ENCODE results near the gene TNFRSF19. TPM values are rescaled to one million over a fixed set of nuclear protein-coding genes. Genes with fewer than 3 reads are reported as not detected.
A peak's percentile ranks its signal among the peaks of the same experiment; 100 is the strongest.

Gene TNFRSF19
- total RNA-seq, 1 donor from 2014 or later, result 25.9 TPM

GRCh38 chr13:23598369-23598768, 28.2 kb downstream of the TNFRSF19 start:
- DNase-seq (ENCODE audit: low spot score), result no peak
- no peak for ATAC-seq
- intact Hi-C loops (cut with DNase I), result no loop called here

GRCh38 chr13:23599083-23599925, 29.1 kb downstream of the TNFRSF19 start:
- intact Hi-C loops (cut with DNase I), result no loop called here

GRCh38 chr13:23600100-23600499, 29.9 kb downstream of the TNFRSF19 start:
- DNase-seq (ENCODE audit: low spot score), result no peak
- peak; percentile 13 for ATAC-seq
- intact Hi-C loops (cut with DNase I), result no loop called here

More at GRCh38 chr13:23599083-23599925, 29.1 kb downstream of the TNFRSF19 start:
- no peak for DNase-seq (ENCODE audit: low spot score)
- no peak for ATAC-seq

- intact Hi-C loops (cut with DNase I), result no loop called here
- no peak for ATAC-seq
- DNase-seq (ENCODE audit: low spot score), result no peak
These were observed 30.3 kb downstream of the TNFRSF19 start for GRCh38 chr13:23600534-23600933.

- ATAC-seq (no peak), DNase-seq (ENCODE audit: low spot score) (no peak)
- intact Hi-C loops (cut with DNase I), result no loop called here
These were observed 35.6 kb downstream of the TNFRSF19 start for GRCh38 chr13:23605831-23606230.

- DNase-seq (ENCODE audit: low spot score) (no peak), ATAC-seq (no peak)
- intact Hi-C loops (cut with DNase I), result no loop called here
These were observed 37.9 kb downstream of the TNFRSF19 start for GRCh38 chr13:23608138-23608537.

- peak; percentile 73 for DNase-seq (ENCODE audit: low spot score)
- ATAC-seq, result peak; percentile 76
- intact Hi-C loops (cut with DNase I), result no loop called here
These were observed 38.6 kb downstream of the TNFRSF19 start for GRCh38 chr13:23608701-23609413.

- DNase-seq (ENCODE audit: low spot score) (no peak), ATAC-seq (peak; percentile 89)
- intact Hi-C loops (cut with DNase I), result no loop called here
These were observed 39.2 kb downstream of the TNFRSF19 start for GRCh38 chr13:23609414-23609760.

- DNase-seq (ENCODE audit: low spot score) (no peak), ATAC-seq (peak; percentile 33)
- intact Hi-C loops (cut with DNase I), result no loop called here
These were observed 39.8 kb downstream of the TNFRSF19 start for GRCh38 chr13:23609874-23610576.

- ATAC-seq (peak; percentile 56), DNase-seq (ENCODE audit: low spot score) (no peak)
- intact Hi-C loops (cut with DNase I), result no loop called here
These were observed 40.8 kb downstream of the TNFRSF19 start for GRCh38 chr13:23610966-23611491.

GRCh38 chr13:23612182-23612581, 42.0 kb downstream of the TNFRSF19 start:
- ATAC-seq (no peak), DNase-seq (ENCODE audit: low spot score) (no peak)
- intact Hi-C loops (cut with DNase I), result no loop called here

GRCh38 chr13:23612731-23613130, 42.5 kb downstream of the TNFRSF19 start:
- intact Hi-C loops (cut with DNase I), result no loop called here
- no peak for DNase-seq (ENCODE audit: low spot score)
- no peak for ATAC-seq

GRCh38 chr13:23613596-23613995, 43.4 kb downstream of the TNFRSF19 start:
- no peak for ATAC-seq
- intact Hi-C loops (cut with DNase I), result no loop called here

GRCh38 chr13:23615395-23616081, 45.3 kb downstream of the TNFRSF19 start:
- no peak for DNase-seq (ENCODE audit: low spot score)
- intact Hi-C loops (cut with DNase I), result no loop called here
- ATAC-seq, result no peak

More at GRCh38 chr13:23613596-23613995, 43.4 kb downstream of the TNFRSF19 start:
- DNase-seq (ENCODE audit: low spot score), result no peak

GRCh38 chr13:23616228-23616627, 46.0 kb downstream of the TNFRSF19 start:
- ATAC-seq (no peak), DNase-seq (ENCODE audit: low spot score) (no peak)
- intact Hi-C loops (cut with DNase I), result no loop called here

GRCh38 chr13:23617551-23618024, 47.4 kb downstream of the TNFRSF19 start:
- DNase-seq (ENCODE audit: low spot score), result no peak
- no peak for ATAC-seq
- intact Hi-C loops (cut with DNase I), result no loop called here

GRCh38 chr13:23618341-23618740, 48.1 kb downstream of the TNFRSF19 start:
- ATAC-seq, result peak; percentile 60
- no peak for DNase-seq (ENCODE audit: low spot score)
- intact Hi-C loops (cut with DNase I), result no loop called here

GRCh38 chr13:23619068-23619855, 49.0 kb downstream of the TNFRSF19 start:
- ATAC-seq, result no peak
- DNase-seq (ENCODE audit: low spot score), result no peak
- intact Hi-C loops (cut with DNase I), result no loop called here
